GM18870 (cell line): ENCODE measurements around the gene RADIL.

ENCODE experiments used
- ATAC-seq: cut with Tn5 transposase; IDR thresholded peaks from one replicate; pipeline ENCODE4 v1.9.1; 2021; ENCODE audit warnings: moderate library complexity; ENCODE audit not compliant: unreplicated experiment

RADIL gene

DNA sequence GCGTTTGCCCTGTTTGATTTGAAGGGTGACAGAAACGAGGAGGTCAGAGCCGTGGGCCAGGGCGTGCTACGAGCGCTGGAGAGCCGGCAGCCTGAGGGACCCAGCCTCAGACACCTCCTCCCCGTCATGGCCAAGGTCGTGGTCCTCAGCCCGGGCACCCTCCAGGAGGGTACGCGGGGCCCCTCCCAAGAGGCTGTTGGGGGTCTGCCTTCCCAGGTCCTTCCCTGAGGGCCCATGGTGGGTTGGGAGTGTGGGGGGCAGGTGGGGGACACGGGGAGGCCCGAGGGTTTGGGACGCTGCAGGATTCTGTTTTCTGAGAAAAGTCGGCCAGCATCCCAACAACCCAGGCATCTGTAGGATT lies 100.2 kb downstream of the RADIL start:
- ATAC-seq = no peak

DNA sequence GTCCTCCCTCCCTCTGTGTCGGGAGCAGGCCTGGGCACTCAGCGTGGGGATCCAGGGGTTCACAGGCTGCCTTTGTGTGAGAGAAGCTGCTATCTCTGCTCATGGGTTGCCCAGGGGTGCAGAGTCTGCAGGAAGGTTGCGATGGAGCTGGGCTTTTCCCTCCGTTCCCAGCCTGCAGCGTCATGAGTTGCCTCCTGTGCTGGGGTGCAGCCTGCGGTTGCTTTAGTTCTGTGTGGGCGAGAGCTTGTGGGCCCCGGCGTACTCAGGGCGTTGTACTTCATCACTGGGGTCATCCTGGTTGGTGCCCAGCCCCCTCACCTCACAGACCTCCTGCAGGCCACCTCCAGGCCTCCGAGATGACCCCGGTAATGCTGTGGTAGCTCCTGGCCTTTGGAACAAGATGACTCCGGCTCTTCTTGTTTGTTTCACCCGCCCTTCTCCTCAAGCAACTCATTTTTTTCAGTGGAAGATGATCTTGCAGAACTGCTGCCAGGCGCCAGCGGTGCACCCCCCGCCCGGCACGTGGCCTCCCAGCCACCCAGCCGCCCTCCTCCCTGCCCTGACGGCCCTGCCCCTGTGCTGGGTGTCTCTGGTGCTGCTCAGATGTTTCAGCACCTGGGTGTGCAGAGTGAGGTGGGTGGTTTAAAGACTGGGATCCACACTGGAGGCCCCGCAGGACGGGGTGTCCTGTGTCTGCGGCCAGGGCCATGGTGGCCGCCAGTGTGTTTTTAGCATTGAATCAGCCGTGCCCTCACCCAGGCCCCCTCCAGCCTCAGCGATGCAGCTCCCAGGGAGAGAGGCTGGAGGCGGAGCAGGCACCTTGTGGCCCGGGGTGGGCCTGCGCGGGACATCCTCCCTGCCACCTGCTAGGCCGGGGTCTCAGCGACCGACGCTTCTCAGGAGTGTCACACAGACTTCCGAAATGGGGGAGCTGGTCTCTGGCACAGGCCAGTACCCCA lies 100.9 kb downstream of the RADIL start:
- no peak for ATAC-seq

DNA sequence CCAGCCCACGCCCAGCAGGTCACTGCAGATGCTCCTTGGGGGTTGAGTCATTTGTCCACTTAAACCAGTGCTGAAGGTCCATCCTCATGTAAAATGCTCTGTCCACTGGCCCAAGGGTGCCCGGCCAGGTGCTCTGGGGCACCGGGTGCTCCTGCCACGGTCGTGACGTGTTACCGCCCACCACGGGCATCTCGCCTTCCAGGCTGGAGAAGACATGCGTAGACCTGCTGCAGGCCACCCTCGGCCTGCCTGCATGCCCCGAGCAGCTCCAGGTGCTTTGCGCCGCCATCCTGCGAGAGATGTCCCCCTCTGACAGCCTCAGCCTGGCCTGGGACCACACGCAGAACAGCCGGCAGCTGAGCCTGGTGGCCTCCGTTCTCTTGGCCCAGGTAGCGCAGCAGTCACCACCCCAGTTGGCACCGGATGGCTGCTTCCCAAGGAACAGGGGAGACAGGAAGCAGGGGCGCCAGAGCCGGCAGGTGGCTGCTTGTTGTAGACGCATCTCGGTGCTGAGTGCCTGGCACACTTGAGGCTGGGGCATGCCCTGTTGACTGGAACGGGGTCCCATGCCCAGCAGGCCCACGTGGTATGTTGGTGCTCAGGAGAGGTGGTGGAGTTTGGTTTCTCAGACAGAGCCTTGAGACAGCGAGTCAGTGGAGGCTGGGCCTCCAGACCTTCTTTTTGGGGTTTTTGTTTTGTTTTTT lies 102.0 kb downstream of the RADIL start:
- ATAC-seq = no peak

DNA sequence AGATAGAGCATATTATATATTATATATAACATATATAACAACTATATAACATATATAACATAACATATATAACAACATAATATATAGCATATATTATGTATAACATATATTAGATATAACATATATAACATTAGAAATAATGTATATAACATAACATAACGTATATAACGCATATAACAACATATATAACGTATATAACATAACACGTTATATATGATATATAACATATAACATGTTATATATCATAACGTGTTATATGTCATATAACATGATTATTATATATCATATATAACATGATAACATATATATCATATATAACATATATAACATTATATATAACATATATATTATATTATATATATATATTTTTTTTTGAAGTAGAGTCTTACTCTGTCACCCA lies 104.4 kb downstream of the RADIL start:
- no peak for ATAC-seq

GRCh38 chr7:4775848-4776623 lies 107.5 kb downstream of the RADIL start:
- peak; percentile 5 for ATAC-seq

GRCh38 chr7:4775250-4775847 lies 108.2 kb downstream of the RADIL start, which contains the start of gene AP5Z1:
Gene AP5Z1, plus strand, starts transcription at chr7:4775623. Its CDS starts 93 bp downstream, at chr7:4775716.
- peak; percentile 72 for ATAC-seq

DNA sequence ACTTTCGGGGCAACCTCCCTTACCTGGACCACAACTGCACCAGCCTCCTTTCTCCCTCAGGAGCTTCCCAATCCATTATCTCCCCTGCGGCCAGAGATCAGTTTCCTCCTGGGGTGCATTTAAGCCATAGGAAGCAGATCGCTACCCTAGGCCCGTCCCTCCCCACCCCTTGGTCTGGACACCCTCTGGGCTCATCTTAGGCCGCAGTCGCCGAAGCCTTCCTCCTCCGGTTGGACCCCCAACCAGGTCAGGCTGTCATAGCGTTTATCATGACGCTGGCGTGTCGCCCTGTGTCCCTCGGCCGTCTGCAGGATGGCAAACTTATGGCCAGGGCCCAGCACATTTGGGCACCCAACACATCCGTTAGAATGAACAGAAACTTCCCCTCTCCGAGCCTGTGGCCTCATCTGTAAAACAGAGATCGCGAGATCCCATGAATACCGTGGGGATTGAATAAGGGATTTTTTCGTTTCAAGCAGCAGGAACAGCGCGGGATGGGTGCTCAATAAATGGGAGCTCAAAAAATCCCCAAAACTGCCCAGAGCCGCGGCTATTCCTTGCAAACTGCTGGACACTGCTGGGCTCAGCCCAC lies 108.8 kb downstream of the RADIL start:
- peak; percentile 26 for ATAC-seq

DNA sequence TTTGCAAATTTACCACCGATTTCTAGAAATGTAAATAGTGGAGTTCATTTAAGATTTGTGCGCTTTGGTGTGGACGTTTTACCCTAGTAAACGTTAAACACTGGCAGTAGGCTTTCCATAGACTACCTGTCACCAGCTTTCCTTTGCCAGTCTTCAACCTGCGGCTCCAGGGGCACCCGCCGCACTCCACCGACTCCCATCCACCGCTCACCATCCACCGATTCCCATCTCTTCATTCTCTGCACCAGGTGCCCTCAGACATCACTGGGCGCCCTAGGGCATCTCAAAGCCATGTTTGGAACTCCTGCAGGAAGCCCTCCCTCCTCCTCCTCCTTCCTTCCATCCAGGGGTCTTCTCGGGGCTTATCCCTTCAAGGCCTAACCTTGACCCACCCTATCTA lies 109.5 kb downstream of the RADIL start:
- ATAC-seq = no peak

GRCh38 chr7:4772306-4772705 lies 111.2 kb downstream of the RADIL start:
- ATAC-seq = no peak

DNA sequence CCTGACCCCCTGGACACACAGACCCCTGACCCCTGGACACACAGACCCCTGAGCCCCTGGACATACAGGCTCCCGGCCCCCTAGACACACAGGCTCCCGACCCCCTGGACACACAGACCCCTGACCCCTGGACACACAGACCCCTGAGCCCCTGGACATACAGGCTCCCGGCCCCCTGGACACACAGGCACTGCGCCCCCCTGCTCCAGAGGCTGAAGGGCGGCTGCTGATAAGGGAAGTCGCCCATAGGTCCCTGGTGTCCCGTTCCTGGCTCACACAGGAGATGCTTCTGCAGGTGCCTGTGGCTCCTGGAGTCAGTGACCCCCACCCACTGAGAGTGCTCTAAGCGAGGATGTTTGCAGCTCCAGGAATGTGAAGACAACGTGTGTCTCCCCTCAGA lies 111.8 kb downstream of the RADIL start:
- ATAC-seq = no peak

GRCh38 chr7:4770886-4771285 lies 112.6 kb downstream of the RADIL start:
- ATAC-seq = no peak

GRCh38 chr7:4769761-4770160 lies 113.8 kb downstream of the RADIL start:
- ATAC-seq = no peak

GRCh38 chr7:4768597-4769569 lies 114.6 kb downstream of the RADIL start:
- ATAC-seq = no peak

GRCh38 chr7:4766666-4767519 lies 116.6 kb downstream of the RADIL start:
- ATAC-seq = no peak

- ATAC-seq = no peak
These were observed 117.6 kb downstream of the RADIL start for GRCh38 chr7:4765776-4766490.

DNA sequence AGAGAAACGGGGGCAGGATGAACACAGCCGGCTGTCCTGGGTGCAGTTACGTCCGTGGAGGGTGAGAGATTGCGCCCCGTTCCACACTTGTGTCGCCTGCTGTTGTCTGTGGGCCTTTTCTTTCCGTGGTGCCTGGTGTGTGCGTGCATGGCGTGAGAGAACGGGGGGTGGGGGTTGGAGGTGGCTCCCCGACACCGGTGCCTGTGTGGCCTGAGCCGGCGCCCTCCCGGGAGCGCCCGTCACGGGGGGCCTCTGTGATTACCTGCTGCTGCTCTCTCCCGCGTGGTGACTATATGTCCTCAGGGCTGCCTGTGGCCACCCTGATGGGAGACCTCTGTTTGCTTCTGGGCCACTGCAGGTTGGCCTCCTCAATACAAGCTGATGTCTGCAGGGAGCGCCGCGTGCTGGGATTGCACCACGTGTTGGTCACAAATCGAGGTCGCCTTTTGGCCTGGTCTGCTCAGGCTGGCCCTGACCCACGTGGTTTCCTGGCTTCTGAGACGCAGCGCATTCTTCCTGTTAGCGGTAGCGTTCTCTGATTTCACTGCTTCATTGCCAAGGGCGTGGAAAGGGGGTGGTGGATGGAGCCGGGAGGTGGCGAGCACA lies 119.0 kb downstream of the RADIL start:
- ATAC-seq = no peak

DNA sequence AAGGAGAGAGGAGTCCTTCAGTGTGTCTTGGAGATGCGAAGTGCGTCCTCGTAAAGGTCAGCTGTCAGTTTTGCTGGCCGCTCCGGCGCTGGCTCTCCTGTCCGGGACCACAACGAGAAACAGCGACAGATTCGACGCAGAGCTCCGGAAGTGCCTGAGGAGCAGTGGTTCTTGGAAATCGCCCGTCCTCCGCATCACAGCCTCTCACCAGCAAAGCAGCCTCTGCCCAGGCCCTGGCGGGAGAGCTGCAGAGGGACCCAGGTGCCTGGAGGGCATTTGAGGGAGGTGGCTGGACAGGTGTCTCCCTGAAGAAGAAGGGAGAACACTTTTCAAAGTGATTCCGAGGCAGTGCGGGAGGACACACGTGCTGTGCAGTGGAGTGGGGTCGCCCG lies 119.7 kb downstream of the RADIL start:
- ATAC-seq = no peak
